ENCODE measurements around the gene SPG7. TPM values are rescaled to one million over a fixed set of nuclear protein-coding genes. Genes with fewer than 3 reads are reported as not detected.

SPG7 gene
- polyA plus RNA-seq, 2 of the 4 experiments (the other 2 are of a cell fraction) = 53.2 to 73.2 TPM

DNA sequence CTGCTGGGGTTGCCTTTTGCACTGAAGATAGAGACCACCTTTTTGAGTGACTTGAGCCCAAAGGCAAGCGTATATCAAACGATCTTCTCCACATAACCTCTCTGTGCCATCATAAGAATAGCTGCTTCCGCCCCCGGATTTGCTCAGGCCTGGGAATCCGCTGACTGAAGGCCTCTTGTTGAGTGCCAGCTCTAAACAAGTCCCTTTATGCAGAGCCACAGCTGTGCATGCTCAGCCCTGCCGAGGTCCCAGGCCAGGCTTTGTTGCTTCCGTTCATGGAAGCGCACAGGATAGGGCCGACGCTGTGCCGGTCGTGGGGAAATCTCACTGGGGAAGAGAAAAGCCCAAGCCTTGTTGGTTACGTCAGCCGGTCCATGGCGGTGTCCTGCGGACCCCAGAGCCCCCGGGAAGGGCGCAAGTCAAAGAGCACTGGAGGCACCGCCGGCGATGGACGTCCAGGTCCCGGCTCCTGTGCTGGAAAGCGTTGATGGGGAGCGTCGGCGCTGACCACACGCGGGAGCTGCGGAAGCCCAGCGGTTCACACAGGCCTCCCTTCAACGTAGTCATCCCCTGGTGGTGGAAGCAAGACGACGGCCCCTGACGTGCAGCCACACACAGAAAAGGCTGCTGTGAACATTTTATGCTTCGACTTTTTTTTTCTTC is 28.8 kb downstream of the SPG7 start (continued):
- TF ChIP-seq MAX (IDR thresholded peaks at IDR 0.05) = no peak
- TF ChIP-seq JUNB (IDR thresholded peaks at IDR 0.05) = no peak
- no peak for TF ChIP-seq CHD2 (IDR thresholded peaks at IDR 0.05; ENCODE audit: low read length, partially characterized antibody)
- TF ChIP-seq POLR2AphosphoS2 (conservative IDR thresholded peaks at IDR 0.05; ENCODE audit: low read length) = no peak
- no peak for TF ChIP-seq RAD21 (conservative IDR thresholded peaks at IDR 0.05 in 1 of 2, IDR thresholded peaks at IDR 0.05 in 1 of 2)

- H3K27ac ChIP-seq = no peak overlapping the region
- no peak for ATAC-seq
- no peak overlapping the region for H3K4me2 ChIP-seq
- CTCF ChIA-PET = interaction anchor here (0.7 to 1.5 kb wide), 3 partner anchors 11 to 263 kb away, joined by 3 to 5 read pairs (median 3); no protein-coding TSS in a partner anchor
- no peak for FAIRE-seq
- POLR2A ChIA-PET = no interaction called here
- H3K9me3 ChIP-seq = no peaks in the 10 kb centered on the region
- 94% methylated on average over 7 of the region's 7 CpGs for WGBS (ENCODE audit: missing lambda C conversion rate)
- no peaks in the 10 kb centered on the region for H3K4me1 ChIP-seq
- H3K4me3 ChIP-seq = no peak overlapping the region
- DNase-seq (ENCODE audit: low read depth in 1 of 2, low spot score in 1 of 2) = no peak
- TF ChIP-seq EHMT2 (IDR thresholded peaks at IDR 0.05; ENCODE audit: low read depth) = no peak
- no peak for TF ChIP-seq PHF8 (IDR thresholded peaks at IDR 0.05; ENCODE audit: borderline replicate concordance, low read depth)
- no peak for TF ChIP-seq CBX8 (IDR thresholded peaks at IDR 0.05)
- no peak for TF ChIP-seq ZC3H11A (IDR thresholded peaks at IDR 0.05)
- TF ChIP-seq FOSB (CRISPR knock-in tag; IDR thresholded peaks at IDR 0.05) = no peak
- no peak for TF ChIP-seq MAZ (IDR thresholded peaks at IDR 0.05; ENCODE audit: borderline replicate concordance, low read depth, low read length)
- no peak for TF ChIP-seq POLR2AphosphoS2 (conservative IDR thresholded peaks at IDR 0.05; ENCODE audit: low read length)
Measured at GRCh38 chr16:89537549-89537925, 29.3 kb downstream of the SPG7 start.

- FAIRE-seq = no peak
- DNase-seq (ENCODE audit: low read depth in 1 of 2, low spot score in 1 of 2) = no peak
- Histone ChIP-seq H3K4me3 (no peak overlapping the region), H3K27ac (no peak overlapping the region), H3K4me1 (no peaks in the 10 kb centered on the region), H3K4me2 (no peak overlapping the region), H3K9me3 (no peaks in the 10 kb centered on the region)
- ATAC-seq = no peak
- no peak for TF ChIP-seq BHLHE40 (IDR thresholded peaks at IDR 0.05; ENCODE audit: low read depth, low read length)
- no peak for TF ChIP-seq MAZ (IDR thresholded peaks at IDR 0.05; ENCODE audit: borderline replicate concordance, low read depth, low read length)
- no peak for TF ChIP-seq ZFP36 (IDR thresholded peaks at IDR 0.05; ENCODE audit: borderline replicate concordance, partially characterized antibody)
- TF ChIP-seq NPAS2 (CRISPR knock-in tag; IDR thresholded peaks at IDR 0.05; ENCODE audit: borderline replicate concordance) = no peak
- no peak for TF ChIP-seq POLR2AphosphoS2 (conservative IDR thresholded peaks at IDR 0.05; ENCODE audit: low read length)
- TF ChIP-seq RNF2 (IDR thresholded peaks at IDR 0.05; ENCODE audit: borderline replicate concordance, low read depth) = no peak
- no peak for TF ChIP-seq HOXA7 (CRISPR knock-in tag; IDR thresholded peaks at IDR 0.05)
- no peak for TF ChIP-seq ZC3H11A (IDR thresholded peaks at IDR 0.05)
- TF ChIP-seq, protein P1, sequence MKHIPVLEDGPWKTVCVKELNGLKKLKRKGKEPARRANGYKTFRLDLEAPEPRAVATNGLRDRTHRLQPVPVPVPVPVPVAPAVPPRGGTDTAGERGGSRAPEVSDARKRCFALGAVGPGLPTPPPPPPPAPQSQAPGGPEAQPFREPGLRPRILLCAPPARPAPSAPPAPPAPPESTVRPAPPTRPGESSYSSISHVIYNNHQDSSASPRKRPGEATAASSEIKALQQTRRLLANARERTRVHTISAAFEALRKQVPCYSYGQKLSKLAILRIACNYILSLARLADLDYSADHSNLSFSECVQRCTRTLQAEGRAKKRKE (CRISPR knock-in tag; IDR thresholded peaks at IDR 0.05; ENCODE audit: low read depth) = no peak
- TF ChIP-seq JUN (IDR thresholded peaks at IDR 0.05) = no peak
- no peak for TF ChIP-seq NFE2L2 (conservative IDR thresholded peaks at IDR 0.05; ENCODE audit: low read length)
- no peak for TF ChIP-seq POLR2A (IDR thresholded peaks at IDR 0.05; ENCODE audit: low read length)
- no peak for TF ChIP-seq GATA3 (IDR thresholded peaks at IDR 0.05; ENCODE audit: borderline replicate concordance)
- no peak for TF ChIP-seq EHMT2 (IDR thresholded peaks at IDR 0.05; ENCODE audit: low read depth)
- TF ChIP-seq RFX5 (IDR thresholded peaks at IDR 0.05) = no peak
- TF ChIP-seq MYC (IDR thresholded peaks at IDR 0.05; ENCODE audit: borderline replicate concordance, low read length) = no peak
- 94% methylated on average over 12 of the region's 12 CpGs for WGBS (ENCODE audit: missing lambda C conversion rate)
- ChIA-PET POLR2A (no interaction called here), CTCF (interaction anchor here (0.7 to 1.0 kb wide), 2 partner anchors 77 to 264 kb away, joined by 3 to 4 read pairs; no protein-coding TSS in a partner anchor)
Measured at GRCh38 chr16:89538286-89538685, 30.1 kb downstream of the SPG7 start.
